Stimulated activated CD8-positive, alpha-beta memory T cell treated with anti-CD3 and anti-CD28 coated beads, Interleukin-15, amount 100 ng/mL, for 48 hours (primary cell): ENCODE data around the gene BTBD2.
A peak's percentile ranks its signal among the peaks of the same experiment; 100 is the strongest.
"Not testable (repeated sequence)": the region's sequence is repeated elsewhere in the genome, so short reads cannot be mapped to it uniquely, and the experiment has no call there.

Experiments
- DNase-seq, 2 donors: peaks; one replicate each; pipeline ENCODE4 v3.0.0-alpha.2; 2020; ENCODE audit warnings: low read depth in 2 of 2

The BTBD2 gene

GRCh38 chr19:2014131-2014571, 1.4 kb downstream of the BTBD2 start:
- no peak for DNase-seq

GRCh38 chr19:2013683-2013961, 1.9 kb downstream of the BTBD2 start:
- no peak for DNase-seq

- DNase-seq, result no peak
These were observed 2.4 kb downstream of the BTBD2 start for GRCh38 chr19:2012941-2013682.

GRCh38 chr19:2011169-2011568, 4.3 kb downstream of the BTBD2 start:
- no peak for DNase-seq

GRCh38 chr19:2010135-2010668, 5.3 kb downstream of the BTBD2 start:
- no peak for DNase-seq

GRCh38 chr19:2003874-2004273, 11.6 kb downstream of the BTBD2 start:
- no peak for DNase-seq

- no peak for DNase-seq
These were observed 15.5 kb downstream of the BTBD2 start for GRCh38 chr19:1999856-2000515.

GRCh38 chr19:1998712-1999708, 16.5 kb downstream of the BTBD2 start:
- DNase-seq, result no peak

GRCh38 chr19:1997353-1998233, 17.9 kb downstream of the BTBD2 start:
- no peak for DNase-seq

GRCh38 chr19:1992759-1993260, 22.7 kb downstream of the BTBD2 start:
- DNase-seq, result peak in 1 of 2 donors; percentile 17

GRCh38 chr19:1991018-1991913, 24.2 kb downstream of the BTBD2 start:
- DNase-seq, result no peak

- DNase-seq, result no peak
These were observed 25.1 kb downstream of the BTBD2 start for GRCh38 chr19:1990230-1991017.

- no peak for DNase-seq
These were observed 25.8 kb downstream of the BTBD2 start for GRCh38 chr19:1989513-1990229.

- DNase-seq, result not testable (repeated sequence)
These were observed 27.1 kb downstream of the BTBD2 start for GRCh38 chr19:1988464-1988863.

GRCh38 chr19:1987197-1988187, 28.0 kb downstream of the BTBD2 start:
- DNase-seq, result no peak

GRCh38 chr19:1986357-1987162, 29.0 kb downstream of the BTBD2 start:
- no peak for DNase-seq
